ENCODE results near the gene ZC3H18.

ZC3H18 gene

DNA sequence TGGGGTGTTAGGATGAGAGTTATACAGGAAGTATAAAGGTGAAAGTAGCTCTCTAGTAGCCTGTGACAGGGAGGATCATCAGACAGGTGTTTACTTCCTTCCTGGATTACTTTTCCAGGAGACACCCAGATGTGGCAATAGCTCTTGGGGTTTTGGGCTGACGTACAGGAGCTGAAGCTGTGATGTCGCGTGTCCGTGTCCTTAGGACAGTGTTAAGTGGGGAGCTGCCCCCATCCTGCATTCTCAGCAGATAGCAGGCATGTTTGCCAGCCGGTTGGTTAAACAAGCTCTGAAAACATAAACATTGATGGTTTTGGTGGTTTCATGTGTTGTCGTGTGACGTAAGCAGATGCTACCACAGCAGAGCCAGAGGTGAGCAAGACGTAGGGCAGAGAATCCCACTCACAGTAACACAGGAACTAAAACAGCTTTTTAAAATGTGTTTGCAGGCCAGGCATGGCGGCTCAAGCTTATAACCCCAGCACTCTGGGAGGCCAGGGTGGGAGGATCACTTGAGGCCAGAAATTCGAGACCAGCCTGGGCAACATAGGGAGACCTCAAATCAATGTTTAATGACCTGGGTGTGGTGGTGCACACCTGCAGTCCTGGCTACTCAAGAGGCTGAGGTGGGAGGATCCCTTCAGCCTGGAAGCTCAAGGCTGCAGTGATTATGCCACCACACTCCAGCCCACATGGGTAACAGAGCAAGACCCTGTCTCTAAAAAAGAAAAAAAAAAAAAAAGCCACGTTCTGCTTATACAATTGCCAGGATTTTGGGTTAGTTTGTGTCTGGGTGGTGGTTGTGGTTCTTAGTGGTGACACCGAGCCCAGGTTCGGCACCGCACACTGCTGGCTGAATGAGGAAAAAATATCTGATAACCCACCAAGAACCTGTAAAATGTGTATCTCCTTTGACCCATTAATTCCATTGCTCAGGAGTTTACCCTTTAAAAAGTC lies 49.9 kb downstream of the ZC3H18 start:
- no peak for FAIRE-seq
- no peak for DNase-seq (ENCODE audit: low spot score)

DNA sequence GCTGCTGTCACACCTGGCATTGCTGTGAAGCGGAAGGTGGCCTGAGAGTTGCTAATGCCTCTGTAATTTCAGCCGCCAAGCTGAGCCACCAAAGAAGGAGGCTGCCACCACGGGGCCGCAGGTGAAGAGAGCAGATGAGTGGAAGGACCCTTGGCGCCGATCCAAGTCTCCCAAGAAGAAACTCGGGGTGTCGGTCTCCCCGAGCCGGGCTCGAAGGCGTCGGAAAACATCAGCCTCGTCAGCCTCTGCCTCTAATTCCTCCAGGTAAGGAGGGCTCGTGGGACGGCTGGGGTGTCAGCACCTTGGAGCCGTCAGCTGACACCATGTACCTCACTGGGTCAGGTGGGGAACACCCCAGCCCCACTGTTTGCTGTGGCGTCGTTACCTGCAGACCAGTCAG lies 51.9 kb downstream of the ZC3H18 start:
- FAIRE-seq (no peak), DNase-seq (ENCODE audit: low spot score) (no peak)

DNA sequence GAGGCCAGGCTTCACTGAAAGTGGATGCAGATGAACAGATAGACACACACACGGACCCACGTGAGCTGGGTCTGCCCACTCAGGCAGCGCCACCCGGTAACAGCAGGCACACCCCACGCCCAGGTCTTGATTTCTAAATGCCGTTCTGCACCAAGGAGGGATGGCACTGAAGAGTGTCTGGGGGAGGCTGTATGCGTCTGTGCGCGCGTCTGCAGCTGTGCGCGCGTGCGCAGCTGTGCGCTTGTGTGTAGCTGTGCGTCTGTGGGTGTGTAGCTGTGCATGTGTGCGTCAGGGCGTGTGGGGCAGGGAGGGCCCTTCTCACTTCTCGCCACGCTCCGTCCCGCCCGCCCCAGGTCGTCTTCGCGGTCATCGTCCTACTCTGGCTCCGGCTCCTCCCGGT lies 52.7 kb downstream of the ZC3H18 start:
- FAIRE-seq (no peak), DNase-seq (ENCODE audit: low spot score) (no peak)

DNA sequence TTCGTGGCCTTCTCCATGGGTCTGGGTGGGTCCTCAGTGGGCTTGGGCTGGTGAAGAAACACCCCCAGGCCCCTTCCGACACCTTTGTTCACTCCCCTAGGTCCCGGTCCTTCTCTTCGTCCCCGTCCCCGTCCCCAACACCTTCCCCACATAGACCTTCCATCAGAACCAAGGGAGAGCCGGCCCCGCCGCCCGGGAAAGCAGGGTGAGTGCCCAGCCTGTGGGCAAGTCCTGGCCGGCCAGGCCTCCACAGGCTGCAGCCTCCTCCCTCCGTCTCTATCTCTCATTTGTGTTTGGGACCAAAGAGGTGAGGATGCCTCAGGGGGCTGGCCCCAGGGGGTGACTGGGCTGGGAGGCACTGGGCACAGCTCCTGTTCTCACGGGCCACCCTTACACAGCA lies 53.7 kb downstream of the ZC3H18 start:
- DNase-seq (ENCODE audit: low spot score) (no peak), FAIRE-seq (no peak)

DNA sequence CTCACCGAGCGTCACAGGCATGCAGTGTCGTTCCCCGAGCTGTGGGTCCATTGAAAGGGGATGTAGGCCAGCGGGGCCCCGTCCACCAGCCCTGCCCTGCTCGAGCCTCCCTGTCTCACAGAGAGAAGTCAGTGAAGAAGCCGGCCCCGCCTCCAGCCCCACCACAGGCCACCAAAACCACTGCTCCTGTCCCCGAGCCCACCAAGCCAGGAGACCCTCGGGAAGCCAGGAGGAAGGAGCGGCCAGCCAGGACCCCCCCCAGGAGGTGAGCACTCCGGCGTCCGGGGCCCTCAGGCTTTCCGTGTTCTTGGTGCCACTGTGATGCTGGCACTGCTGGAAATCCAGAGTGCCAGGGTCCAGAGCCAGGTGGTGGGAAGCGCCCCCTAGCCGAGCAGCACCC lies 54.3 kb downstream of the ZC3H18 start:
- DNase-seq (ENCODE audit: low spot score) (no peak), FAIRE-seq (no peak)

DNA sequence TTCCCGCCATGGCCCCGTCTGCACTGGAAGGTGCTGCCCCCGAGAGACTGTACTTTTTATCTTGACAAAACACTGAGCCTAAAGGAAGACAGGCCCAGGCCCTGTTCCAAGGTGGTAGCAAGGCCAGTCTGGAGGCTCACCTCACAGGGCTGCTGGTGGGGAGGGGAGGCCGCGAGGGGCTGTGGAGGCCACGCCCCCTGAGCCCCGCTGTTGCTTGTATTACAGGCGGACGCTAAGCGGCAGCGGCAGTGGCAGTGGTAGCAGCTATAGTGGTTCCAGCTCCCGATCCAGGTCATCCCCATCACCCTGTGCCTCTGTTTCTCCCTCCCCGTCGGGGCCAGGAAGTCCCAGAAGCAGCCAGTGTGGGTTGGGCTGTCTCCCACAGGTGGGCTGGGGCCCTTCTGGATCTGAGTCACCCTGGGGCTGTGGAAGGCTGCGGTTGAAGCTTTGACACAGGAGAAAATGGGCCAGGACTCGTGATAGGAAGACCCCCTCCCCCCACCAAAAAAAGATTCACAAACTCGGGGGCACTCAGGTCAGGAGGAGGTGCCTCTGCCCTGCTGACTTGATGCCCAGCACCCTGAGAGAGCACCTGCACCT lies 54.9 kb downstream of the ZC3H18 start:
- DNase-seq (ENCODE audit: low spot score) (no peak), FAIRE-seq (no peak)

DNA sequence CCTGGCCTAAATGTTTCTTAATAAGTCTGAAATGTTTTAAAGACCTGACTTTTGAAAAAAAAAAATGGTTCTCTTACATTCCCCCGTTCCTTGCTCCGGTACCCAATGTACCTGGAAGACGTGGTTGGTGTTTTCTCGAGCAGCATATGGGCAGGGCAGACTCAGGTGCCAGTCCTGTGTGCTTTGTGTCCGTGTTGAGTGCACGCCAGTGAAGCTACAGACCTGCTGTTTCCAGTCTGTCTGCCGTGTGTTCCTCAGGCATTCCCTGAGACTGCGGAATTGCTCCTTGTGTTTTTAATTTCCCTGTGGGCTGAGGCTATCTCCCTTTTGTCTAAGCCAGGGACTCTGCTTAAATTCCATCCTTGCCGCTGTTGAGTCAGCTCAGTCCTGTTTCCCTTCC lies 56.4 kb downstream of the ZC3H18 start:
- FAIRE-seq (no peak), DNase-seq (ENCODE audit: low spot score) (no peak)

DNA sequence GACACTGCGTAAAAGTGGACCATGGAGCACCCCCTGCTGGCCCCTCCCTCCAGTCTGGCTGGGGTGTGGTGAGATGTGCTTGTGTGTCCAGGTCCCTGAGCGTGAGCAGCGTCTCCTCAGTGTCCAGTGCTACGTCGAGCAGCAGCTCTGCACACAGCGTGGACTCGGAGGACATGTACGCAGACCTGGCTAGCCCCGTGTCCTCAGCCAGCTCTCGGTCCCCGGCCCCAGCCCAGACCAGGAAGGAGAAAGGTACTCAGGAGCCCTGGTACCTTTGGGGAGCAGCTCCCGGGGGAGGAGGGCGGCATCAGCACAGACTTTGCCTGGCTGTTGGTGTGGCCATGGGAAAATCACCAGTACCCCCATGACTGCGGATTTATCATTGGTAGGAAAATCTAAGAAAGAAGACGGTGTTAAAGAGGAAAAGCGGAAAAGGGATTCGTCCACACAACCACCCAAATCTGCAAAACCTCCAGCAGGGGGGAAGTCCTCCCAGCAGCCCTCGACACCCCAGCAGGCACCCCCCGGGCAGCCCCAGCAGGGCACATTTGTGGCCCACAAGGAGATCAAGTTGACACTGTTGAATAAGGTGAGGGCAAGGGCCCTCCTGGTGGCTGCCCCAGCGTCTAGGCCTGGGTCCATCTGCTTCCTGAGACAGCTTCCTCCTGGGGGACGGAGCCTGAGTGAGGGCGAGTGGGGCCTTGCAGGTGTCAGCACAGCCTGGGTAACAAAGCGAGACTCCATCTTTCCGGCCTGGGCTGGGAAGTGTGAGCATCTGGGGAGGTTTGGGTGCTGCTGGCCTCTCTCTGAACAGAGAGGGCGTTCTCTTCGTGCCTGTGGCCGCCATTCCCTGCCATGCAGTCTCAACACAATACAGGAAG lies 57.6 kb downstream of the ZC3H18 start:
- FAIRE-seq: no peak
- DNase-seq (ENCODE audit: low spot score): no peak

DNA sequence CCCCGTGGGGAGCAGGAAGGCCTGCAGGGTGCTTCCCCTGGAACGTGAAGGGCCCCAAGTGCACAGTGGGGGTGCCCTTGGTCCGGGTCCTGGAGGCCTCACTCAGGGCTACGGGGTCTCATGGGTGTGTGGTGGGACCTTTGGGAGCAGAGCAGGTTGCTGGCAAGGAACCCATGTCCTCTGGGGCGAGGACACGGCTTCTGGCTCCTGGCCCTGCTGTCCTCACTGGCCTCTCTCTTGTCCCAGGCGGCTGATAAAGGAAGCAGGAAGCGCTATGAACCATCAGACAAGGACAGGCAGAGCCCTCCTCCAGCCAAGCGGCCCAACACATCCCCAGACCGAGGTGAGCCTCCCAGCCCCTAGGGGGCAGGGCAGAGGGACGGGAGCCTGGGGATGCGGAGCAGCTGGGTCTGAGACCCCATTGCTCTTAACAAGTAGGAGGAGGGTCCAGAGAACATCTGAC lies 58.3 kb downstream of the ZC3H18 start:
- no peak for FAIRE-seq
- peak; percentile 36 for DNase-seq (ENCODE audit: low spot score)

DNA sequence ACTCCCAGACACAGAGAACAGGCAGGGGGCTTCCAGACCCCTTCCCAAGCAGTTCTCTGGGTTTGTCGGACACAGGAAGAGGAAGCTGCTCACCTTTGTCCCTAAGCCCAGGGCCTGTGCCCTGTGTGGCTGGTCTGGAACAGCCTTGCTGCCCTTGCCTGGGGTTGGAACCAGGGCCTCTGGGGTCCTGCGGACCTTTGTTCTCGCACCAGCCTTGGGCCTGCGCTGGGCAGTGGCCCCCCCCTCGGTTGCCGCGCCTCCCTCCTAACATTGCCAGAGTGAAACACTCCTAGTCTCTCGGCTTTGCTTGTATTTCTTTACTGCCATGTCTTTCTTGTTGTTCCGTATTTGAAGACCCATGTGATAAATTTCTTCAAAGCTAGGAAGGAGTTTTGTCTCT lies 59.6 kb downstream of the ZC3H18 start:
- no peak for DNase-seq (ENCODE audit: low spot score)

DNA sequence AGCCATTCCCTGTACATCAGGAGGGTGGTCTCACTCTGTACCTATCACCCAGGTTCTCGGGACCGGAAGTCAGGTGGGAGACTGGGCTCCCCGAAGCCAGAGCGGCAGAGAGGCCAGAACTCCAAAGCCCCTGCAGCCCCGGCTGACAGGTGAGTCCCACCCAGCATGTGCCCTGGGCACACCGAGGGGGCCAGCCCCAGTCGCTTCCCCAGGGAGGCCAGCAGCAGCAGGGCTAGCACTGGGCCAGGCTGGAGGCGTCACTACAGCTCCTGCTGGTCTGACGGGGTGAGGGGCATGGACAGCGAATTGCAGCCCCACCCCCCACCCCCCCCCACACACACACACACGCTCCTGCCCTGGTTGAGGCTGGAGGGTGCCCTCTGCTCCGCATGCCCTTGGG lies 60.2 kb downstream of the ZC3H18 start:
- no peak for FAIRE-seq
- no peak for DNase-seq (ENCODE audit: low spot score)

More for the DNA sequence above, 59.6 kb downstream of the ZC3H18 start:
- FAIRE-seq: no peak

DNA sequence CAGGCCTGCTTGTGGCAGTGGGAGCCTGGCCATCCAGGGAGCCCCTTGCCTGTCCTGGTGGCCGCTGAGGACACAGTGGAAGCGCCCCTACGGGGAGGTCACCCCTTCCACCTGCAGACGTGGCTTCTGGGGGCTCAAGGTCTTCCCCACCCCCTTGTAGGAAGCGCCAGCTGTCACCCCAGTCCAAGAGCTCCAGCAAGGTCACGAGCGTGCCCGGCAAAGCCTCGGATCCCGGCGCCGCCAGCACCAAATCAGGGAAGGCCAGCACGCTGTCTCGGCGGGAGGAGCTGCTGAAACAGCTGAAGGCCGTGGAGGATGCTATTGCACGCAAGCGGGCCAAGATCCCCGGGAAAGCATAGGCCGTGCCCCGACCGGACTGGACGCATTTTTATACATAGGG lies 60.7 kb downstream of the ZC3H18 start:
- no peak for DNase-seq (ENCODE audit: low spot score)
- no peak for FAIRE-seq

DNA sequence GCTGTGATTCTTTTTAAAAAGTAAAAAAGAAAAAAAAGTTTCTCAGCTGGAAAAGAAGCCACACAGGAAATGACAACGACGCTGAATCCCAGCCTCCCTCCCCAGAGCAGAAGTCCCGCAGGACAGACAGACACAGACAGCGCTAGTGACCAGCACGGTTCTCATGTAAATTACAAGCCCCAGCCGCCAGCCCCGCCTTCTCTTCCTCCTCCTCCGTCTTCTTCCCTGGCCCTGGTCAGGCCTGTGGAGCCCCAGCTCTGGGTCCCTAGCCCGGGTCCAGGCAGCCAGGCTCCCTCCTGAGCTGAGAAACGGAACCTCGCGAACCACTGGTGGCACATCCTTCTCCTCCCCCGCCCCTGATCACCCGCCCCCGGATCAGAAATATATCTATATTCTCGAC lies 61.2 kb downstream of the ZC3H18 start:
- no peak for FAIRE-seq

DNA sequence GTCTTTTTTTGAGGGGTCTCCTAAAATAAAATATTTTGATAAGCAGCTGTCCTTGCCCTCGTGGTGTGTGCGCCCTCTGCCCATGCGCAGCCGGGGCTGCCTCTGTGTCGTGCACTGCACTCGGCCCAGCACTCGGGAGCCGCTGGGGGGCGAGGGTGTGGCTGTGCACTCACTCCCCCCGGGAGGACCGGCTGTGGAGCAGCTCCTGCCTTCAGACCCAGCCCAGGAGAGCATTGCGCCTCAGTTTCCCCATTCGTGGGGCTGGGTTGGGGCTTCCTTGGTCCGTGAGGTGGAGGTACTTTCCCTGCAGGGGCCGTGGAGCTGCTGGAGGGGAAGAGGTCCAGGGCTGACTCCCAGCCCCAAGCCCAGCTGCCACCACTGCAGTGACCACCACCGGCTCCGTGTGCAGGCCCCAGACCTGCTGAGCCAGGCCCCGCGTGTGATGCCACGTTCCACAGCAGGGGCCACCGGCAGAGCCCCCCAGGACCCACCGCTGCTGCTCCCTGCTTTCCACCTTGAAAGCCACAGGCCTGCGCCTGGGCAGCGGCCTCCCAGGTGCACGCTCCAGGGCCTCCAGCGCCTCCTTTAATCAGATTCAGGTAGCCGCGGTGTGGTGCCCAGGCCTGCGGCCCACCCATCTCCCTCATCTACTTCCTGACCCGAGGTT lies 61.9 kb downstream of the ZC3H18 start:
- no peak for DNase-seq (ENCODE audit: low spot score)
- FAIRE-seq: no peak

More for the DNA sequence above, 61.2 kb downstream of the ZC3H18 start:
- no peak for DNase-seq (ENCODE audit: low spot score)

DNA sequence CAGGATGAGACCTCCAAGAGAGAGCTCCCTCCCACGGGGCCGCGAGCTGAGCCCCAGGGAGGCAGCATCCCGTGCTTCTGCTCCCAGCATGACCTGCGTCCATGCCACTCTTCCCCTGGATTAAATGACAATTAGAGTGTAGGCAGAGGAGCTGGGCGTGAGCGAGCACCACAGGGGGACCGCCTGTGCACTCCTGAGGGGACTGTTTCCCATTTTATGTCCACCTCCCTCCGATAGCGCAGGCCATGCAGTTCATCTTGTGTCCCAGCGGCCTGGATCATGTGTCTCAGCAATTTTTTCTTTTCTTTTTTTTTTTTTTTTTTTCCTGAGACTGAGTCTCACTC lies 62.4 kb downstream of the ZC3H18 start:
- FAIRE-seq: no peak
- DNase-seq (ENCODE audit: low spot score): no peak

DNA sequence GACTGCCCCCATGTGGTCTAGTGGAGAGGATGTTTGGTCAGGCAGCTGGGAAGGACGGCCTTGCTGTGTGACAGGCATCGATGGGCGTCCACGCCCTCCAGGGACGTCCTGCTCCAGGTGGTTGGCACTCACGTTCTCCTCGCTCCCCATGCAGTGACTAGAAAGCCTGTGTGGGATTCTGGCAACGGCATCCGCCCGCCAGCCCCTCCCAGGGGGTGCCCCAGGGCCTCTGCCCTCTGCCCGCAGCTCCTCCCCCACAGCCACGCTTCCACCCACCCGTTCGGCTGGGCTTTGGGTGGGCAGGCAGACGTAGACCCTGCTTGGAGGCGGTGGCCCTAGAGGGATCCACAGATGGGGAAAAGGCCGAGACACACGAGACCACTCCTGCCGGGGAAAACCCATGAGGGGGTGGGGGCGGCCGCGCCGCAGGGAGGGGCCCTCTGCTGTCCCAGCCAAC lies 63.5 kb downstream of the ZC3H18 start:
- peak; percentile 25 for DNase-seq (ENCODE audit: low spot score)
- no peak for FAIRE-seq

DNA sequence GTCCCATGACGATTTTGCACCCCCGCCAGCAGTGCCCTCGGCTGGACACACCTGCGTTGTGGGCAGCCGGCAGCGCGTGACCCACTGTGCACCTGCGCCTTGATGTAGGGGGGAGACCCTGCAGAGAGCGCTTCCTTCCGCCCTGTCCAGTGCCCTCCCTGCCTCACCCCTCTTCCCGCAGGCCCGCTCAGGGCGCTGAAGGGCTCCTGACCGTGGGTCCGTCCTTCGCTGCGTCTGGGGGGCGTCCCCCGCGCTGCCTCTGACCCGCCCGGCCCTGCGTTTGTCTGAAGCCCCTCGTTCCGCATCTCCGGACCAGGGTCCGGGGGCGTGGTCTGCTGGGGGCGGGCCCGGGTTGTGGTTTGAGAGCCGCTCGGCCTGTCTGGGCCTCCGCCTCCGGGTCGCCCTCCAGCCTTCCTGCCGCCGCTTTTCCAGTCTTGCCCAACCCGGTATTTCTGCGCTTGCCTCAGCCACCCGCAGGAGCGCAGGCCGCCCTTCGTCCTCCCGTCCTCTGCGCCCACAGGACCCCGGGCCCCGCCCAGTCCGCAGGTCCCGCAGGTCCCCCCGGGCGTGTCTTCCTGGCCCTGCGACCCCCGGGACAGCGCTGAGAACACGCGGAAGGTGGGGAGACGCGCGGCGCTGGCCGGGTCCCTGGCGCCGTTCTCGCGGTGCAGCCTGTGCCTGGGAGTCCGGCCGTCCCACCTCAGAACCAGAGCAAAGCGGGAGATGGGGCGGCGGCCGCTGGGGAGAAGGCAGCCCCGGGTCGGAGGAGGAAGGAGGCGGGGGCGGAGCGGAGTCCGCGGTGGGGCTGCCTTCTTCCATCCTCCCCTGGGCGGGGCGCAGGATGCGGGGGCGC lies 64.2 kb downstream of the ZC3H18 start:
- DNase-seq (ENCODE audit: low spot score) (no peak), FAIRE-seq (no peak)

DNA sequence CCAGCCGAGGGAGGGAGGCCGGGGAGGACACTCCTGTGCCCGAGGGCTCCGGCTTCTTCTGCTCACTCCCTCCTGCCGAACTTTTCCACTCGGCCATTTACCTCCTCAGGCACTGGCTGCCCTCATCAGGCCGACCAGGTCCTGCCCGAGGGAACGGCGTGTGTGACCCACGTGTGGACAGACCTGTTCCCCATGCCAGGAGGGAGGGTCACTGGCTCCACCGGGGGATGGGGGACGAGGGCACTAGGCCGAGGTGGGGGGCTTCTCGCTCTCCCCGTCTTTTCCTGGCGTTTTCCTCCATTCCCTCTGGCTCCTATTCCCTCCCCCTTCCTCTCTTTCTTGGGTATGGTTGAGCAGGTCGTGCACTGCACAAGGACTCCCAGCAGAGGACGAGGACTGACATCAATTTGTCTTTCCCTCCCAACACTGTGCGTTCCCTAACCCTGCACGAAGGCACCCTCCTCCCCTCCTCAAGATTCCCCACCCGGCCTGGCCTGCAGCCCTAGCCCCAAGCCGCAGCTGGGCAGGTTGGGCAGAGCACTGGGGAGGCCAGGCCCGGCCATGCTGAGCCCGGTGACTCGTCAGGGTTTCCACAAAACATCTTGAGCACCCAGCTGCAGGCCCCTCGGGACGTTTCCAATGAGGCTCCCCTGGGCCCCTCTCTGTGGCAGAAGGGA lies 64.9 kb downstream of the ZC3H18 start:
- no peak for FAIRE-seq
- DNase-seq (ENCODE audit: low spot score): no peak

DNA sequence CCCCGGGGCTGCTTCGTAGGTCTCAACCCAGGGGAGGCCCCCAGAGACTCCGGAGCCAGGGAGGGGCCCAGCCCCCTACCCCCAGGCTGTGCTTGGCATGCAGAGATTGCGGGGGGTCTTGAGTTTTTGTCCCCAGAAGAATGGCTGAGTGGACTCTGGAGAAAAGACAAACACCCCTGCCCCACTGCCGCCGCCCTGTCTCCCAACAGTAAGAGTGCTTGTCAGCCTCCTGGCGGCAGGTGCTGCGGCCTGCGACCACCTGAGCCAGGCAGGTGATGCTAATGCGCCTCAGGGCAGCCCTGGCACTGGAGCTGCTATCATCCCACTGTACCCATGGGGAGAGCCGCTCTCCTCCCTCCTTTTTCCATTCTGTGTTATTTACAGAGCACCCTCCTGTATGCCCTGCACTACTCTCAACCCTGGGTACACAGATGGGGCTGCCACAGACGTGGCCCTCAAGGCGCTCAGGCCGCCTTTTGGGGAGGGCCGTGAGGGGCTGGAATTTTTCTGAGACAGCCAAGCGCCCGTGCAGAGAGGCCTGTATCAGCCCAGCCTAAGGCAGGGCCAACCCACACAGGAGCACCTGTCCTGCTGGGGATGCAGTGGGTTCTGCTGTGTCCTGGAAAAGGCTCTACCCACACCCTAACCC lies 65.6 kb downstream of the ZC3H18 start:
- no peak for DNase-seq (ENCODE audit: low spot score)
- no peak for FAIRE-seq

Measured in urothelium cell line (cell line).